Erythroblast (primary cell): ENCODE data around the gene FOXL3.

Experiments
- DNase-seq, 2 experiments: peaks; one replicate each; lab custom pipeline; 2025; lab: John Stamatoyannopoulos, UW
- GATA1 ChIP-seq: IDR thresholded peaks from 2 replicates; pipeline ENCODE4 v1.6.1; 2011; ENCODE audit warnings: low read depth, mild to moderate bottlenecking, control low read depth, low read length, moderate library complexity
- POLR2A ChIP-seq: IDR thresholded peaks from 2 replicates; pipeline ENCODE4 v1.6.1; 2011; ENCODE audit warnings: mild to moderate bottlenecking, low read length

FOXL3 gene

DNA sequence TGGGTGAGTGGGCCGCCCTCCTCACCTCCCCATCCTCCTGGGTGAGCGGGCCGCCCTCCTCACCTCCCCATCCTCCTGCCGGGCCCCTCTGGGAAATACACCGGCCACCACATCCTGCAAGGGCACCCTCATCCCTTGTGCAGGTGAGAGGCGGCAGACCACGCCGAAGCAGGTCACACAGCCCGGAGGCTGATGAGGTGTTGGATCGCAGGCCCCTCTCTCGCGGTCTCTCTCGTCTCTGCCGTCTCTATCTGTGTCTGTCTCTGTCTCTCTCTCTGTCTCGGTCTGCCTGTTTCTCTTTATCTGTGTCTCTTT lies 30.8 kb upstream of the FOXL3 start:
- TF ChIP-seq POLR2A (no peak), GATA1 (no peak)
- DNase-seq, result no peak

DNA sequence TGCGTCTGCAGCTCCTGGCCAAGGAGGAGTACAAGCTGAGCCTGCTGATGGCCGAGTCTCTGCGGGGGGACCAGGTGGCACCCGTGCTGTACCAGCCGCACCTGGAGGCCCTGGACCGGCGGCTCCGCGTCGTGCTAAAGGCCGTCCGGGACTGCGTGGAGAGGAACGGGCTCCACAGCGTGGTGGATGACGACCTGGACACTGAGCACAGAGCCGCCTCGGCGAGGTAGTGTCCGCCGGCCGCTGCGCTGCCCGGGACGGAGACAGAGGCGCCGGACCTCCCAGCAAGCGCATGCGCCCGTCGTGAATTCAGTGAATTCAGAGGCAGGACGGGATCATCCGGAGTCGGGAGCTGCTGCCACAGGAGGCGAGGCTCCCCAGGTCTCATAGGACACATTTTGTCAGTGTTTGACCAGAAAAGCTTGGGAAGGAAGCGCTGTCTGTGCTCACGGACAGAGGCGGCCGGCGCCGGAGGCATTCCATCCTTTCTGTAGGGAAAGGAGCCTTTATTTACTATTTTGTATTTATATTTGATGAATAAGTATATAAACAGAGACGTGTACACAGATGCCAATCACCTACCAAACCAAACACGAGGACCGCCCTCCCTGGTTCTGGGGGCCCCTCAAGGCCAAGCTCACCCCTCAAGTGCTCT lies 30.1 kb upstream of the FOXL3 start:
- TF ChIP-seq GATA1, result no peak
- no peak for TF ChIP-seq POLR2A
- DNase-seq, result no peak

- DNase-seq, result no peak
- TF ChIP-seq GATA1, result no peak
- TF ChIP-seq POLR2A, result no peak
These were observed 29.3 kb upstream of the FOXL3 start for GRCh38 chr7:260441-261281.

GRCh38 chr7:261341-262250 lies 28.4 kb upstream of the FOXL3 start:
- DNase-seq, result no peak
- no peak for TF ChIP-seq POLR2A
- TF ChIP-seq GATA1, result no peak

- no peak for DNase-seq
These were observed 27.8 kb upstream of the FOXL3 start for GRCh38 chr7:262251-262572.

GRCh38 chr7:262631-263311 lies 27.2 kb upstream of the FOXL3 start:
- peak; percentile 11 to 25 for DNase-seq

More at GRCh38 chr7:262251-262572, 27.8 kb upstream of the FOXL3 start:
- TF ChIP-seq POLR2A (no peak), GATA1 (no peak)

- DNase-seq, result peak in 1 of 2 experiments; percentile 20
These were observed 26.3 kb upstream of the FOXL3 start for GRCh38 chr7:263483-264351.

- TF ChIP-seq GATA1 (no peak), POLR2A (no peak)
- DNase-seq, result no peak
These were observed 25.3 kb upstream of the FOXL3 start for GRCh38 chr7:264541-265191.

DNA sequence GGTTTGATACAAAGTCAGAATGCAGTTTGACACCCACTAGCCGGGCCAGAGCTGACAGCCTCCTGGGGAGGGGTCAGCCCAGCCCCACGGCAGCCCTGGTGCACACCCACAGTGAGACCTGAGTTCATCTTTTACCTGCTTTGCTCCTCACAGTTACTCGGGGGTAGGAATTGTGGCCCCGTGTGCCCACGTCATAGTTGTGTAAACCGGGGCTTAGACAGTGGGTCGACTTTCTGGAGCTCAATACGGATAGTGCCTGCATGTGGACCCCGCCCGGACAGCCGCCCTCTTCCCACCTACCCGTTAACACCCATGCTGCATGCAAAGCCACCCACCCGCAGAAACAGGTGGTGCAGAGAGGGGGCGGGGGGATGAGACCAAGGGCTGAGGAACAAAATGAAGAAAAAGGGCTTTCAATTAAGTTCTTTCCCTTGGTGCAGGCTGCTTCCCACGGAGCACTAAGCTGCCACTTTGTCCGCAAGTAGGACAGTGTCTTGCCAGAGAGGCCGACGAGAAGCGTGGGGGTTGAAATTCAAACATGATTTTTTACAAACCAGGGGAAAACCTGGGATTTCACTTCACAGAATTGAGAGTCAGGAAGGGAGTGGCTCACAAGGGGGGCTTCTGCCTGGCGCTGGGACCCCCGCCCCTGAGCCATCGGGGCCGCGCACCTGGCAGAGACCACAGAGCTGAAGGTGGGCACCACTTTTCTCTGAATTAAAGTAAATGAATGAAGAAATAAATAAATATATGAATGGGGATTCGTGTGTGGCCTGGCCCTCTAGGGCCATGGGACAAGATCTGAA lies 24.6 kb upstream of the FOXL3 start:
- no peak for DNase-seq
- TF ChIP-seq POLR2A, result no peak
- TF ChIP-seq GATA1, result no peak

DNA sequence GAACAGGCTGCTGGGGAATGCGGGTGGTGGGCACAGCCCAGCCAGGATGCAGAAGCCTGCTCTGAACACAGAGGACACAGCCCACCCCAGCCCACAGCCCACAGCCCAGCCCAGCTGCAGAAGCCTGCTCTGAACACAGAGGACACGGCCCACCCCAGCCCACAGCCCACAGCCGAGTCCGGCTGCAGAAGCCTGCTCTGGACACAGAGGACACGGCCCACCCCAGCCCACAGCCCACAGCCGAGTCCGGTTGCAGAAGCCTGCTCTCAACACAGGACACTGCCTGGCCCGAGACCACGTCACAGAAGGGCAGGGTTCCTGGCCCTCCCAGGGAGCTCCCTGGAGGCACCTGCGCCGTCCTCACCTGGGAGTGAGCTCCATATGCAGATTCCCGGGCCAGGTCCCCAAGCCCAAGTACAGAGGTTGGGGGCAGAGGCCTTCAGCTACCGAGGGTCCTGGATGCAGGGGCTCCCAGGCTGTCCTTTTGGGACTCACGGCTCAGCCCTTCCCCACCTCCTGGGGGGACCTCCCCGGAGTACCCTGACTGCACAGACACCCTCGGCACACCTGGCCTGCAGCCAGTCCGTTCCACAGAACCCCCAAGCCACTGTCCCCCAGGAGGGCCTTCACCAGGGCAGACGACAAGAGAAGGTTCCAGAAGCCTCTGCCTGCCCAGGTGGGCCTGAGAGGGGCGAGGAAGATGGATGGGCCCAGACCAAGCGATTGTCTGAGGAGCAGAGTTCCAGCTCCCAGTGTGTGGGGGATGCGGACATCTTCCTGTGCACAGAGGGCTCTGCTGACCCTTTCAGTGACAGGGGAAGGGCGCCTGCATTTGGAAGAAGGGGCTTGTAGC lies 23.7 kb upstream of the FOXL3 start:
- TF ChIP-seq POLR2A, result no peak
- no peak for TF ChIP-seq GATA1
- DNase-seq, result no peak

DNA sequence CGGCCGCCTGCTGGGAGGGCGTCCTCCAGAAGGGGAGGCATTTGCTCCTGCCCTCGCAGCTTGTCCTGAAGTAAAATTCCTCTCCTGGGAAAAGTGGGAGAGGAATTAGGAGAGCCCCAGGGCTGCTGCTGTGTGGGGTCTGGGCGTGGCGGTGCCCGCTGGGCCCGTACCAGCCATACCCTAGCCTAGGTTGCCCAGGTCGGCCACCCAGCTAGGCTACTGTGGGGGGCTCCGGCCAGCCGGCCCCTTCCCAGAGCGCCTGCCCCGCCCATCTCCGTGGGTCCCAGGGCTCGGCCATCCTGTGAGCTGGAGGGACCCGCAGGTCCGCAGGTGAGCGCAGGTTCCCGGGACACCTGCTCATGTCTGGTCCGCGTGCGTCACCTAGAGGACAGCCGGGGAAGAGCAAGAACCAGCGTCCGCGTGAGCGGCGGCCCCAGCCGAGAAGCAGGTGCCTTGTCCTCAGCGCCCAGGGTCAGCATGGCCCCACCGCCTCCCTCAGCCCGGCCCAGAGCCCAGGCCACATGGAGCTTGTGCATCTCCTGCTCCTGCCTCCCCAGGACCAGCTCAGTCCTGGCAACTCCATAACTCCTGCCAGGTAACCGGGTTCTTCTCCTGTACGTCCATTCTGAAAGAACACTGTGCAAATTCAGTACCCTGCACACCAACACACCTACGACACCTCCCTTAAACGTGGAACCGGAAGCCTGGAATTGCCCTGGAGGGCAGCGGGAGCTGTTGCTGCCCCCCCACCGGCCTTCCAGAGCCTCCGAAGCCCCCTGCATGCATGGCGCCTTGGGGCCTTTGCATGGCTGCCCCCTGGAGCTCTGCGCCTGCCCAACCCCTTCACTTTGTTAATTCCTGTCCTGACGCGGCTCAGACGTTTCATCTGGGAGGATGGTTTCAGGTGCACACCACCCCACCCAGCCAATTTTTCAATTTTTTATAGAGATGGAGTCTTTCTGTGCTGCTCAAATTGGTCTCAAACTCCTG lies 22.8 kb upstream of the FOXL3 start:
- no peak for DNase-seq
- TF ChIP-seq GATA1, result no peak
- no peak for TF ChIP-seq POLR2A
